ENCODE results near the gene CDC20.
A peak's percentile ranks its signal among the peaks of the same experiment; 100 is the strongest.

- TF ChIP-seq POLR2AphosphoS5 (IDR thresholded peaks at IDR 0.05; ENCODE audit: low read depth, low read length) (peak; percentile 77), REST (IDR thresholded peaks at IDR 0.05; ENCODE audit: insufficient read depth in 1 of 2, low read depth in 2 of 2, low read length in 2 of 2) (no peak), FOXP2 (optimal IDR thresholded peaks at IDR 0.05; ENCODE audit: borderline replicate concordance, extremely low read depth, extremely low read length, insufficient read depth) (no peak), TAF1 (IDR thresholded peaks at IDR 0.05; ENCODE audit: borderline replicate concordance, insufficient read depth, low read length) (peak; percentile 75; the same call in 1 of the 2 replicates), SIN3A (IDR thresholded peaks at IDR 0.05; ENCODE audit: borderline replicate concordance, insufficient read depth, low read length) (no peak)
Measured at GRCh38 chr1:43389326-43390313, 30.8 kb downstream of the CDC20 start, which contains the start of the genes MED8 and SZT2.
